ENCODE results near the gene NPEPPS. TPM values are rescaled to one million over a fixed set of nuclear protein-coding genes. Genes with fewer than 3 reads are reported as not detected.

NPEPPS gene
- total RNA-seq, 1 experiment from 2014 or later = 38.1 TPM

- DNase-seq (ENCODE audit: low spot score) = no peak
Measured at GRCh38 chr17:47628014-47628566, 97.2 kb downstream of the NPEPPS start.

GRCh38 chr17:47629826-47630225, 98.9 kb downstream of the NPEPPS start:
- no peak for DNase-seq (ENCODE audit: low spot score)

- DNase-seq (ENCODE audit: low spot score) = no peak
Measured at GRCh38 chr17:47630614-47631013, 99.7 kb downstream of the NPEPPS start.

- DNase-seq (ENCODE audit: low spot score) = no peak
Measured at GRCh38 chr17:47632991-47633390, 102.1 kb downstream of the NPEPPS start.

GRCh38 chr17:47633996-47634395, 103.1 kb downstream of the NPEPPS start:
- DNase-seq (ENCODE audit: low spot score) = no peak

GRCh38 chr17:47634870-47635269, 104.0 kb downstream of the NPEPPS start:
- DNase-seq (ENCODE audit: low spot score) = no peak

- no peak for DNase-seq (ENCODE audit: low spot score)
Measured at GRCh38 chr17:47635734-47636133, 104.8 kb downstream of the NPEPPS start.

GRCh38 chr17:47636273-47637030, 105.5 kb downstream of the NPEPPS start:
- no peak for DNase-seq (ENCODE audit: low spot score)

- DNase-seq (ENCODE audit: low spot score) = no peak
Measured at GRCh38 chr17:47638903-47639302, 108.0 kb downstream of the NPEPPS start.

- DNase-seq (ENCODE audit: low spot score) = no peak
Measured at GRCh38 chr17:47640076-47640475, 109.2 kb downstream of the NPEPPS start.

GRCh38 chr17:47641202-47641601, 110.3 kb downstream of the NPEPPS start:
- DNase-seq (ENCODE audit: low spot score) = no peak

GRCh38 chr17:47643116-47643515, 112.2 kb downstream of the NPEPPS start:
- DNase-seq (ENCODE audit: low spot score) = no peak

GRCh38 chr17:47644324-47644723, 113.4 kb downstream of the NPEPPS start:
- no peak for DNase-seq (ENCODE audit: low spot score)

GRCh38 chr17:47649153-47649971, 118.5 kb downstream of the NPEPPS start, which contains the start of gene KPNB1:
KPNB1 (plus strand) TSS chr17:47649919; CDS start chr17:47650245, 326 bp downstream.
- peak; percentile 99 for DNase-seq (ENCODE audit: low spot score)

- DNase-seq (ENCODE audit: low spot score) = no peak
Measured at GRCh38 chr17:47649972-47650524, 119.1 kb downstream of the NPEPPS start.

- DNase-seq (ENCODE audit: low spot score) = peak; percentile 95
Measured at GRCh38 chr17:47650525-47651522, 119.9 kb downstream of the NPEPPS start.

- no peak for DNase-seq (ENCODE audit: low spot score)
Measured at GRCh38 chr17:47651704-47652103, 120.8 kb downstream of the NPEPPS start.

- DNase-seq (ENCODE audit: low spot score) = no peak
Measured at GRCh38 chr17:47652570-47652969, 121.7 kb downstream of the NPEPPS start.

GRCh38 chr17:47653442-47653841, 122.5 kb downstream of the NPEPPS start:
- no peak for DNase-seq (ENCODE audit: low spot score)

GRCh38 chr17:47654991-47655390, 124.1 kb downstream of the NPEPPS start:
- DNase-seq (ENCODE audit: low spot score) = no peak

- DNase-seq (ENCODE audit: low spot score) = no peak
Measured at GRCh38 chr17:47660064-47660492, 129.2 kb downstream of the NPEPPS start.

Data from HT-29 (cell line).